ENCODE data around the gene NSMF. TPM values are rescaled to one million over a fixed set of nuclear protein-coding genes. Genes with fewer than 3 reads are reported as not detected.

Gene NSMF, protein sequence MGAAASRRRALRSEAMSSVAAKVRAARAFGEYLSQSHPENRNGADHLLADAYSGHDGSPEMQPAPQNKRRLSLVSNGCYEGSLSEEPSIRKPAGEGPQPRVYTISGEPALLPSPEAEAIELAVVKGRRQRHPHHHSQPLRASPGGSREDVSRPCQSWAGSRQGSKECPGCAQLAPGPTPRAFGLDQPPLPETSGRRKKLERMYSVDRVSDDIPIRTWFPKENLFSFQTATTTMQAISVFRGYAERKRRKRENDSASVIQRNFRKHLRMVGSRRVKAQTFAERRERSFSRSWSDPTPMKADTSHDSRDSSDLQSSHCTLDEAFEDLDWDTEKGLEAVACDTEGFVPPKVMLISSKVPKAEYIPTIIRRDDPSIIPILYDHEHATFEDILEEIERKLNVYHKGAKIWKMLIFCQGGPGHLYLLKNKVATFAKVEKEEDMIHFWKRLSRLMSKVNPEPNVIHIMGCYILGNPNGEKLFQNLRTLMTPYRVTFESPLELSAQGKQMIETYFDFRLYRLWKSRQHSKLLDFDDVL
- total RNA-seq (2014; rRNA removed; shearing (Covaris generic)) = 34.9 and 36.8 TPM in 2 replicates
- polyA plus RNA-seq (2014; cell fraction: nucleus; rRNA removed) = 178 and 181 TPM in 2 replicates

DNA sequence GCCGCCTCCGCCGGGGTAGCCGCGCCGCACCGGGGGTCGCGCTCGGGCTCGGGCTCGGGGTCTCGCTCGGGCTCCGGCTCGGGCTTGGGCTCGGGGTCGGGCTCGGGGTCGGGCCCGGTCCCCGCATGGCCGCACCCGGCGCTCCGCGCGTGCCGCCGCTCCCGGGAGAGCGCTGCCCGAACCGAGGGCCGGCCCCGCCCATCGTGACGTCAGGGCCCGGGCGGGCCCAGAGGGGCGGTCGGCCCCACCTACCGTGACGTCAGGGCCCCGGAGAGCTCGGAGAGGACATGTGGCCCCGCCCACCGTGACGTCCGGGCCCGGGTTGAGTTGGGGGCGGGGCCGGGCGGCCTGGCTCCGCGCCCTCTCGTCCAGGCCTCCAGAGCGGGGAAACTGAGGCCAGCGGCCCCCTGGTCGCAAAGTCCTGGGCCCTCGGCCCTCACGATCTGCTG, at the start of gene NSMF:
NSMF (minus strand) TSS at position 183 of the 449 bp plus-strand sequence. CDS start 232 bp downstream, outside the sequence.
- DNase-seq (ENCODE audit: extremely low read depth, low read depth) = peak; percentile 91

DNA sequence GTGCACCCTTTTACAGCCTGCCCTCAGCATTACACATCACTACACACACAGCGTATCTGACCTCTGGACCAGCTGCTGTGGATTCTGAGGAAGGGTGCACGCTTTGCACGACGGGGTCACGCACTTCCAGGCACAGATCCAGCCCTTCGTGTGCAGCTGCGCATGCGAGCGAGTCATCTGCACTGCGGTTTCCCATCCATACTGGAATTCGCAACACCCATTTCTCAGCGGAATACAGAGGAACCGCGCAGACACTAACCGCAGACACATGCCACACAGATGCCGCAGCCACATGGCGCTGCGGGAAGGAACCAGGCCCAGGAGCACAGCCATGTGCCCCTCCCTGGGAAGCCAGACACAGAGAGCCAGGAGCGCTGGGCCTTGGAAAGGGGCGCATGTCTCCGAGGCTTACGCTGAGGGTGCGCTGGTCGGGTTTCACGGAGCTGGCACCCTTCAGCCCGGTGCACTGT, 47.6 kb upstream of the NSMF start:
- DNase-seq (ENCODE audit: extremely low read depth, low read depth) = no peak

DNA sequence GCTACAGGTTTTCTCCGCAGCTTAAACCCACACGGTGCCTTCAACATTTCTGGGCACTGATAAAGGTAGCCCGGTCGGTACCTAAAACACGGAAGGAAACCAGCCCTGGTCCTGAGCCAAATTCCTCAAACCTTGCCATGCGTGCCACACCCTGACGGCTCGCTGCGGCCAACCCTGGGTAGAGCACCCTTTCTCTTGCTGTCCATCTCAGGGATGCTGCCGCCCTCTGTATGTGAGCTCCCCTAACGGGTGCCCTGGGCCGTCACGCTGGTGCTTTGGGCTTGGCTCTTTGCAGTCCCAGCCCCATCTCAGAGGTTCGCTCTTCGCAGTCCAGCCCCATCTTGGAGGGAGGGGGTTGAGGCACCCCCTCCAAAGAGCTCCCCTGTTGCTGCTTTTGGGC, 47.1 kb upstream of the NSMF start:
- DNase-seq (ENCODE audit: extremely low read depth, low read depth) = peak; percentile 56

DNA sequence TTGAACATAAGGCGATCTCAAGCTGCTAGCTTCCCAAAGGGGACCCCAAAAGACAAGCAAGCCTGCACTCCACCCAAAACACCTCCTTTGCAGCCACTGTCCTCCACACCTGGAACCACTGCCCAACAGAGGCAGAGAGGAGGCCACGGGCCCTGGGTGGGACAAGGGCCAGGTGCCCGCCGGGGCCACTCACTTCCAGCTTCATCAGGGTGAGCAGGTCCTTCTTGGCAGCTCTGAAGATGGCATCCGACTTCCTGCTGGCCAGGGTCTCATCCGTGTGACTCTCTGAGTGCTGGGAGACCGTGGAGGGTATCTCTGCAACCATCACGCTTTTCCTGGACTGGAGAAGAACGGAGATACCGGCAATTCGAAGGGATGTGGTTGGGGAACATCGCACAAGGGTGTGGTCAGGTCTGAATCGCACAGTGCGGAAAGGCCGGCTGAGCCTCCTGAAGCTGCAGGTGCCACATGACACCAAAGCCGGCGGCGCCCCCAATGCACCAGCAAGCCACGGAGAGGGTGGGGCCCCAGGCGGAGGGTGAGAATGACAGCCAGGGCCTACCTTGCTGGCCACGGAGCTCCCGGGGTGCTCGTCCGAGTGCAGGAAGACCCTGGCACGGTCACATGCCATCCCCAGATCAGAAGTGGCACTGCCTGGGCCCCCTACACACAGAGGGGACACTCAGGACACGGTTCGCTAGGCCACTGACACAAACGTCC, 46.4 kb upstream of the NSMF start:
- DNase-seq (ENCODE audit: extremely low read depth, low read depth) = no peak

DNA sequence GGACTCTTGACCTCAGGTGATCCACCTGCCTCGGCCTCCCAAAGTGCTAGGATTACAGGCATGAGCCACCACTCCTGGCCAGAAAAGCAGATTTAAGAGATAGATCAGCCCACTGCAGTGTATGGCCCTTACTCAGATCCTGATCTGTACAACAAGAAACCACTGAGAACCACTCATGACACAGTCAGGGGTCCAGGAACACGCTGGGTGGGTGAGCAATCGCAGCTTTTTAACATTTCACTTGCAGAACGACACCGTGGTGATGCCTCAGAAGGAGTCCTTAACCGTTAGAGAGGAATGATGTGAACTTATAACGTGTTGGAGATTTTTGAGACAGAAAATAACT, 45.3 kb upstream of the NSMF start:
- DNase-seq (ENCODE audit: extremely low read depth, low read depth) = no peak

DNA sequence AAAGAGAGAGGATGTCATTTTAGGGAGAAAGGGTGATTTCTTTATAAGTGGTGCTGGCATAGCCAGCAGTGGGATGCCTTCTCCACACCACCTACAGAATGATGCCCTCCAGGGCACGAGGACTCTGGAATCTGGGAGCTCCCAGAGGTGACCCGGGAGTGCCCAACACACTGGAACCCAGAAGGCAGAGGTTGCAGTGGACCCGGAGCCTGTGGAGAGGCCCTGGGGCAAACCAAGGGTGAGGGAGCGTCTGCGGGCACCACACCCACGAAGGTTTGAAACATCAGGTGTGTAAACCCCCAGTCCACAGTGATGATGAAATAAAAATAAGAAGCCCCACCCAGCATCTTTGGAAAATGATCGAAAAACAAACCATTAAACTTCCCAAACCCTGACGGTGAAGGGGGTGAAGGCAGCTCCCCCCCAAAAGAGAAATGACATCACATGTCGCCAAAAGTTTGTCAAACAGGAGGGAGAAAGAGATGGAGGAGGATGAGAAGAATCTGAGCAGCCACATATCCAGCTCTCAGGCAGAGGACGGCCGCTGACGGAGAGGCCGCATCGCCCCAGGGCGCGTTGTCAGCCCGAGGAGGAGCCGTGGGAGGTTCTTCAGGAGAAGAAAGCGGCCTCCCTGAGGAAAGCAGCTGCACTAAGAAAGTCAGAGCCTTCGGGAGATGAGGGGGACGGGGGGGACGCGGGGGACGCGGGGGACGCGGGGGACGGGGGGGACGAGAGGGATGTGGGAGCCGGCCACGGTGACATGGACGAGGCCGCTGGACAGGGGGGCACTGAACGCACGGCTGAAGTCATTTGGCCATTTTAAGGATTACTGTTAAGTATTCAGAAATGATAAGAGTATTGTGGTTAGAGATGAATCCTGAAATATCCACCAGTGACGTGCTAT, 43.1 kb upstream of the NSMF start:
- peak; percentile 69 for DNase-seq (ENCODE audit: extremely low read depth, low read depth)

DNA sequence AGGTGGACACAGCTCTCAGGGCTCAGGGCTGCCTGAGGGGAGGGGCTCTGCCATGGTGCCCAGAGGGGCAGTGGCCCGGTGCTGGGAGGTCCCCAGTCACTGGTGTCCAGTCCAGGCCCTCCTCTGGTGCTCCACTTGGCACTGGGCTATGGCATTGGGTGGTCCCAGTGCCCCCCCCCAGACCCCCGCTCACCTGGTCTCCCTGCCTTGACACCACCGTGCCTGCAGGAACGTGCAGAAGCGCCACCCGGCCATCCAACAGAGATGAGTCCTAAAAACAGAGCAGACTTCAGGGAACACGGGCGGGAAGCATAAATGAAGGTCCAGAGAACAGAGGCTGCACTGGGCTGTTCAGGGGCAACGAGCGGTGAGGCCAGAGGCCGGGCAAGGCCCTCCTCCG, 42.3 kb upstream of the NSMF start:
- DNase-seq (ENCODE audit: extremely low read depth, low read depth) = no peak

DNA sequence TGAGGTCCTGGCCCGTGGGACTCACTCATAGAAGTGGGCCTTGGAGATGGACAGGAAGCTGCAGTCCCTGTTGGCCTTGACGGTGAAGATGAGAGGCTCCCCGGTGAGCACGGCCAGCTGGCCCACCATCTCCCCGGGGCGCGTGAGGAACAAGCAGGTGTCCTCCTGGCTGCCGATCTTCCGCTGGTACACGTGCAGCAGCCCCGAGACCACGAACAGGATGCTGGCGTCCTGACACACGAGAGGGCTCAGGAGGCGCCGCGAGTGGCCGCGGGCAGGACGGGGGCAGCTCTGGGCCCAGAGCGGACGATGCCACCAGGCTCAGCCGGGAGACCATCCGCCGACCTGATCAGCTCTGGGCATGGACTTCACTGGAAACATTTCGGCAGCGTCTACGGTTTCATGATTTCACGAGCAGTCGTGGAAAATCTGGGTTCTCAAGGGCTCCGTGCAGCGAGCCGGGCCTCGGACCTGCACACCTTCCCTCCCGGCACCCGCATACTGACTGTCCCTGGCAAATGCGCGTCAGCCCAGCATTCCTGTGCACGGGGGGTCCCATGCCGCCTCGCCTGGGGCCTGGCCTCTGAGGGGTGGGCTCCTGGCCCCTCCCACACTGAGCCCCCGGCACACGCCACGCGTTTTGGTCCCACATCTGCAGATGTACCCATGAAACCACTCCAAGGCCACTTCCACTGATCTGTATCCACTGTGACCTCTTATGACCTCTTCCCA, 41.7 kb upstream of the NSMF start:
- DNase-seq (ENCODE audit: extremely low read depth, low read depth) = no peak

DNA sequence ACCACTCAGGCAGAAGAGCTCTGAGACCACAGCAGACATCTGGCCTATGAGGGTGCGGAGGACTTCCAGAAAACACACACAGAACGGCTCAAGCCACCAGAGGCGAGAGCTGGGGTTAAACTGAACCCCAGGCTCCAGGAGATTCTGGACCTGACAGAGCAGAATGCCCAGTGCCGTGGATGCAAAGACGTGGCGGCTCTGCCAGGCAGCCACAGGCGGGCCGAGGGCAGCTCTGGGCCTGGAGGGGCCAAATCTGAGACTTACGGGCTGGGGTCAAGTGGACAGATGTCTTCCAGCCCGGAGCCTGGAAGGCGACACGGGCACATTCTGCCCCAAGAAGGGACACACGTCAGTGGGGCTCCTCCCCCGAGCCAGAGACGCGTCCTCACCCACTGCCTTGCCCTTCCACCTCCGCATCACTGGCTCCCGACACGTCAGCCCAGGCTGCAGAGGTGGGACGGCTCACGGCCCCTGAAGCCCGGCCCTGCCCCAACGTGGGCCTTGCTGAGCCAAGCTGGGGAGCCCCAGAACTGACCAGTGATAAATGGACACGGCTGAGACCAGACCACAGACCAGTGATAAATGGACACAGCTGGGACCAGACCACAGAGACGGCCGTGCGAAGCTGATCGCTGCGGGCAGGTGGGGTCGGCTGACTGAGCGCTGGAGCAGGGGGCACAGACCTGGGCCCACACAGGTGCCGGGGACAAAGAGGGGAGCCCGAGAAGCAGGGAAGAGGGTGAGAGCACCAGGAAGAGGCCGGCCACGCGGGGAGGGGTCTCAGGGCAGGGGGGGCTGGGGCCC, 40.9 kb upstream of the NSMF start:
- no peak for DNase-seq (ENCODE audit: extremely low read depth, low read depth)

DNA sequence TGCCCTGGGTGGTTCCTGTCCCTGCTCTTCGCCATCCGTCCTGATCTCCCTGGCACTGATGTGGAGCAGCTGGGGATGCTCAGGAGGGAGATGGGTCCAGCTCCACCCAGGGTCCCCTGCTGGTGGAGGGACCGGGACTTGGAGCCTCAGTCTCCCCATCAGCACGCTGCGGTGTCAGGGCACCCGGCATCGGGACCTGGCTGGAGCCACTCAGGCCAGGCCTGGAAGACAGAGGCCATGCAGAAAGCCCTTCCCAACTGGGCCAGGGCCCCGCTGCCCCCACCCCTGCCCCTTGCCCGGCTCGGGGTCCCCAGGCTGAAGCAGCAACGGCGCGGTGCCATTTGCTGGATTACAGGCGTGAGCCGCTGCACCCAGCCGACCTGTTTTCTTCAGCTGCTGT, 40.3 kb upstream of the NSMF start:
- no peak for DNase-seq (ENCODE audit: extremely low read depth, low read depth)

DNA sequence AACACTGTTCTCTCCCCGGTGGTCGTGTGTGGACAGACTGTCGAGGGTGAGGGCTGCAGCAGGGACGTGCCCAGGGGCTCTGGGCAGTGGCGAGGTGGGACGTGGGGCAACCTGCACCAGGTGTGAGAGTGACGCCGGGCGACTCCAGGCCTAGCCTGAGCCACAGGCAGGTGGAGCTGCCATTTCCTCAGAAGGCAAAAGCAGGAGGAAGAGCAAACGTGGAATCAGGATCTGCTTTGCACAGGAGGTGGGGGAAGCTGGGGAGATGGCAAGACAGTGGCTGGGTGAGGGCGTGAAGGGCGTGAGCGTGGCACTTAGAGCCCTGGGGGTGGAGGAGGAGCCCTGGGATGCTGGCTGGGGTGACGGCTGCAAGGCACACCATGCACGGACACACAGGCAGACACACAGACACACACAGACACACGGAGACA, 39.6 kb upstream of the NSMF start:
- no peak for DNase-seq (ENCODE audit: extremely low read depth, low read depth)

DNA sequence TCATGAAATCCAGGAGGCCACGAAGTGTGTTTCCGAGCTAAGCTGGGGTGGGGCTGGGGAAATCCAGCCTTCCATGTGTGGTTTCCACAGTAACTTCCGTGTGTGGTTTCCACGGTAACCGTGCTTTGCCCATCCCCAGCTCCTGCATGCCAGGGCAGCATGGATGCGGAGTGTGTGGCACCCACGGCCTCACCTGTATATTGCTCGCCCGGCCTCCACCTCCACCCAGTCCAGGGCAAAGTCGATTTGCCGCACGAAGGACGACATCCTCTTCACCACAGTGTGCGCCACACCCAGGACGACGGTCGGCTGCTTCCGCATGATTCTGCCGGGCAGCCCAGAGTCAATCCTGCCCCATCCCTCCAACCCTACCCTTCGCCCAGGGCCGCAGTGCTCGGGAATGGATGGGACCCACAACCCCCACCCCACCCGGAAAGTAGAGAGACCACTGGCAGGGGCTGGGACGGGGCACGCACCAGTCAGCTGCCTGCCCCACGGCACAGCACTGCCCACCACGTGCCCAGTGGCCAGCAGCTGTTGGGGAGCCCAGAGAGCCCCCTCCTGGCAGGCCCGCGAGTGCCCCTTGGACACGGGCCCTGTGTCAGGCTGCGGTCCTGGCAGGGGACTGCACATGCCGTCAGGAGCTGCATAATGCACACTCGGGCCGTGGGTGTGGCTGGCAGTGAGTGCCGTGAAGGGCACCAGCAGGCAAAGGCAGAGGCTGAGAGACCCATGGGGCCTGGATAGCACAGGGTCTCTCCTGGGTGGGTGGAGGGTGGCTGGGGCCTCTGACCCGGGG, 39.0 kb upstream of the NSMF start:
- no peak for DNase-seq (ENCODE audit: extremely low read depth, low read depth)

DNA sequence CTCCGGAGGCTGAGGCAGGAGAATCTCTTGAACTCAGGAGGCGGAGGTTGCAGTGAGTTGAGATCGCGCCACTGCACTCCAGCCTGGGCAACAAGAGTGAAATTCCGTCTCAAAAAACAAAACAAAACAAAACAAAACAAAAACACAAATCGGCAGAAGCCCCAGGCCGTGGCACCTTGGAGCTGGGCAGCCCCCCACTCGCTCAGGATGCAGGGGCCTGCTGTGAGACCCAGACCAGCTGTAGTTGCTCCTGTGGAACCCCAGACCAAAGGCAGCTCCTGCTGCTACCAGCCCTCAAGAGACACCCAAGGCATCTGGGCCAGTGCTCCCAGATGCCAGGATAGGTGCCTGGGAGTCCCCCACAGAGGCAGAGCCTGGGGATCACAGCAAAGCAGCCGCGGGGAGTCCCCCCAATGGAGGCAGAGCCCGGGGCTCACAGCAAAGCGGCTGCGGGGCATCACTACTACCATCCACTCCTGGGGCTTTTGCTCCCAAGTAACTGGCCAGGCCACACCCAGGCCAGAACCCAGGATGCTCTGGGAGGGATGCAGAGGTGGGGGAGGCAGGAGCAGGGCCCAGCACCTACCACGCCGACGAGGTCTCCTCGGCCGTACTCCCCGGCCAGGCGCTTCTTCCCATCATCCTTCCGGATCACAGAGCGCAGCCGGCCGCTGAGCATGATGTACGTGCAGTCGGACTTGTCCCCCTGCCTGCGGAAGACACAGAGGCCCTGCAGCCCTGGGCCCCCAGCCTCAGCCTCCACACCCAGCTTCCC, 37.7 kb upstream of the NSMF start:
- DNase-seq (ENCODE audit: extremely low read depth, low read depth) = no peak

DNA sequence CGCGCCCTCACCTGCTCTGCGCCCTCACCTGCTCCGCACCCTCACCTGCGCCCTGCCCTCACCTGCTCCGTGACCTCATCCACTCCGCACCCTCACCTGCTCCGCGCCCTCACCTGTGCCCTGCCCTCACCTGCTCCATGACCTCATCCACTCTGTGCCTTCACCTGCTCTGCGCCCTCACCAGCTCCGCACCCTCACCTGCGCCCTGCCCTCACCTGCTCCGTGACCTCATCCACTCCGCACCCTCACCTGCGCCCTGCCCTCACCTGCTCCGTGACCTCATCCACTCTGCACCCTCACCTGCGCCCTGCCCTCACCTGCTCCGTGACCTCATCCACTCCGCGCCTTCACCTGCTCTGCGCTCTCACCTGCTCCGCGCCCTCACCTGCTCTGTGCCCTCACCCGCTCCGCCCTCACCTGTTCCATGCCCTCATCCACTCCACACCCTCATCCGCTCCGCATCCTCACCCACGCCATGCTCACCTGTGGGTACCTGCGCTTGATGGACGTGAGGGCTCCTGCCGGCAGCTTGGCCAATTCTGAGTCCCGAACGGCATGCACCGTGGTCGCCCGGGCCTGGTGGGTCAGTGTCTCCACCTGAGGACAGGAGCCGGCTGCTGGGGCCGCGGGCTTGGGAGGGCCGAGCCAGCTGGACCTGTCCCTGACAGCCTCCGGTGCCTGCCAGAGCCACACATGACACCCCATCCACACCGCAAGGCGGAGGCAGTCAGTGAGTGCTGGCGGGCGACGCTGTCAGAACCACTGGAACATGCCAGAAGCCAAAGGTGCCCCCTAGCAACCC, 35.6 kb upstream of the NSMF start:
- no peak for DNase-seq (ENCODE audit: extremely low read depth, low read depth)

DNA sequence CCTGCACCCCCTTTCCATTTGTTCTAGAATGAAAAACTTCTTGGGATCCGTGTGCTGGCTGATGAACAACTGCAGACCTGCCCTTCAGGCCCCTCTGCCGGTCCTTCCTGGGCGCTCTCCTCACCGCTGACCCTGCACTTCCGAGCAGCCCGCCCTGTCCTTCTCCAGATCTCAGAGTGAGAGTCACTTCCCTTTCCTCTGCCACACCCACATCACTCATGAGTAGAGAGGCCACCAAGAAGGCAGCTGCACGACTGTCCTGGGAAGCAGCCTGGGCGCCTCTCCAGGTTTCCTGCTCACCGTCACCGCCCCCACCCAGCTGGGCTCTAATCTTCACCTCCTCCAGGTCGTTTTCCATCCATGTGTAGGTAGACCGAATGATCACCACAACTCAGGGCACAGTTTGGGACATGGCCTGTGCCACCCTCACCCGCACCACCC, 35.0 kb upstream of the NSMF start:
- DNase-seq (ENCODE audit: extremely low read depth, low read depth) = no peak

DNA sequence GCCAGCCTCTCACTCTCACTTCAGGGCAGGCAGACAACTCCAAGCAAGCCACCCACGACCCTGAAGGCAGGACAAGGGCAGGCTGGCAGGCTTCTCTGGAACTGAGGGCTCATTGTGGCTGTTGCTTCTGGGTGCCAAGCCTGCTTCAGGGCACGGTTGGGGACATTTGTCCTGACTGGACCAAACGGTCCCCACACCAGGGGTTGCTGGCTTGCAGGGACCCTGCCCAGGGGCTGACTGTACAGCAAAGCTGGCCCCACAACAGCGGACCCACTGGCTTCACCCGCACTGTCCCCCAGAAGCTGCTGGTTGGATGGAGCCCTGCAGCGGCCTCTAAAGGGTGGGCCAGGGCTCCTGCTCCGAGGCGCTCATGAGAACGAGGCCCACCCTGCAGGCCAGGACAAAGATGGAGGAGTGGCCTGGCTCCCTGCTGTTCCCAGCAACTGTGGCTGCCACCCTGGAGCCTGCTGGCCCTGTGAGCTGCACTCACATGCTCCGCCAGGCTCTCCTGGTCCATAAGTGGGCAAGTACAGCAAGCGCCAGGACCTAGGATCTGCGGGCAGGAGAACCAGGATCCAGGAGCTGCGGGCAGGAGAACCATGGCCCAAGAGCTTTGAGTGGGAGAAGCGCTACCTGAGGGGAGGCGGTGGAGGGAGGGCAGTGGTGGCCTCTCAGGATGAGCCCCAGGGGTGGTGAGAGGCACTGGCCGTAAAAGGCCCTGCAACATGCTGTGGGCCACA, 34.4 kb upstream of the NSMF start:
- no peak for DNase-seq (ENCODE audit: extremely low read depth, low read depth)
